Skin of body (tissue), 2 donors: ENCODE data around the gene BRMS1. TPM values are rescaled to one million over a fixed set of nuclear protein-coding genes. Genes with fewer than 3 reads are reported as not detected.
"Not testable (repeated sequence)": the region's sequence is repeated elsewhere in the genome, so short reads cannot be mapped to it uniquely, and the experiment has no call there.

ENCODE experiments used
- DNase-seq: peaks from one replicate; lab custom pipeline; 2025; lab: John Stamatoyannopoulos, UW
- total RNA-seq: library from RNA; depleted of rRNA; stranded (reverse); fragments of >200 nt; gene quantifications from one replicate; pipeline ENCODE4 v1.2.3, GENCODE V29; 2014

BRMS1 gene
- total RNA-seq, 1 donor from 2014 or later = 14.6 TPM

- DNase-seq = peak; percentile 88
Measured at GRCh38 chr11:66311965-66312548, 32.8 kb downstream of the BRMS1 start.

- no peak for DNase-seq
Measured at GRCh38 chr11:66311470-66311964, 33.4 kb downstream of the BRMS1 start.

GRCh38 chr11:66310803-66311440, 34.0 kb downstream of the BRMS1 start:
- DNase-seq = not testable (repeated sequence)

GRCh38 chr11:66310324-66310723, 34.6 kb downstream of the BRMS1 start:
- no peak for DNase-seq

- DNase-seq = no peak
Measured at GRCh38 chr11:66309475-66309874, 35.4 kb downstream of the BRMS1 start.

GRCh38 chr11:66302656-66303055, 42.2 kb downstream of the BRMS1 start:
- no peak for DNase-seq

- DNase-seq = no peak
Measured at GRCh38 chr11:66299186-66299585, 45.7 kb downstream of the BRMS1 start.

- no peak for DNase-seq
Measured at GRCh38 chr11:66297610-66298009, 47.3 kb downstream of the BRMS1 start.

GRCh38 chr11:66294626-66295620, 50.0 kb downstream of the BRMS1 start:
- DNase-seq = no peak

GRCh38 chr11:66293777-66294625, 50.9 kb downstream of the BRMS1 start:
- DNase-seq = no peak

- DNase-seq = no peak
Measured at GRCh38 chr11:66293352-66293751, 51.6 kb downstream of the BRMS1 start.

- no peak for DNase-seq
Measured at GRCh38 chr11:66292543-66293332, 52.2 kb downstream of the BRMS1 start.

GRCh38 chr11:66291706-66292542, 53.0 kb downstream of the BRMS1 start, which contains the start of gene TMEM151A:
Gene TMEM151A, plus strand, starts transcription at chr11:66291894. Its CDS starts 120 bp downstream, at chr11:66292014.
- DNase-seq = no peak

- no peak for DNase-seq
Measured at GRCh38 chr11:66291303-66291705, 53.6 kb downstream of the BRMS1 start.

- DNase-seq = no peak
Measured at GRCh38 chr11:66290330-66290621, 54.6 kb downstream of the BRMS1 start.

GRCh38 chr11:66289548-66290329, 55.2 kb downstream of the BRMS1 start:
- peak; percentile 84 for DNase-seq

GRCh38 chr11:66288671-66289547, 56.0 kb downstream of the BRMS1 start, which contains the start of gene YIF1A:
Gene YIF1A, minus strand, starts transcription at chr11:66289143. Its CDS starts 158 bp downstream, at chr11:66288985.
- peak; percentile 99 for DNase-seq
